ENCODE measurements around the gene NCAPG2.
"Not testable (repeated sequence)": the region's sequence is repeated elsewhere in the genome, so short reads cannot be mapped to it uniquely, and the experiment has no call there.

Gene NCAPG2

DNA sequence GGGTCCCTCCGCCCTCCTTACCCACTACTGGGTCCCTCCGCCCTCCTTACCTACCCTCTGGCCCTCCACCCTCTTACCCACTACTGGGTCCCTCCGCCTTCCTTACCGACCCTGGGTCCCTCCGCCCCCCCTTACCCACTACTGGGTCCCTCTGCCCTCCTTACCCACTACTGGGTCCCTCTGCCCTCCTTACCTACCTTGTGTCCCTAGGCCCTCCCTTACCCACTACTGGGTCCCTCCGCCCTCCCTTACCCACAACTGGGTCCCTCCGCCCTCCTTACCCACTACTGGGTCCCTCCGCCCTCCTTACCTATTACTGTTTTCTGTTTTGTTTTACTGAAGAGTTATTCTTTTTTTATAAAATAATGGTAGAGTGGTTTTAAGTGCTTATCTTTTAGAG is 36.5 kb downstream of the NCAPG2 start:
- not testable (repeated sequence) for DNase-seq (ENCODE audit: low read depth in 2 of 2)

GRCh38 chr7:158666966-158667678 is 37.5 kb downstream of the NCAPG2 start:
- not testable (repeated sequence) for DNase-seq (ENCODE audit: low read depth in 2 of 2)

GRCh38 chr7:158666401-158666800 is 38.2 kb downstream of the NCAPG2 start:
- no peak for DNase-seq (ENCODE audit: low read depth in 2 of 2)

DNA sequence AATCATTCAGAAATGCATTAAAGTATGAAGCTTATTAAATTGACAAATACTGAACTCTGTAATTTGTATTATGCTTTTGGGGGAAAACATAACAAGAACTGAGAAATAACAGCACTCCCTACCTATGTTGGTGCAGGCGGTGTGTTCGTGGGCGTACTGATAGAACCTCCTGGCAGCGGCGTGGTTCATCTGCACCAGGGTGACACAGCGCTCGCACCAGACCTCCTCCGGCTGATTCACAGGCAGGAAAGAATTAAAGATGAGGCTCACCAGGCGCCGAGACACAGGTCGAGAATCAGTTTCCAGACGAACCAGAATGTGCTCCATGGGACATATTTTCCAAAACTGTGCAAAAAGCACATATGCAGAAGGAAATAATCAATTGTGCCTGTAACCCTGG is 40.2 kb downstream of the NCAPG2 start:
- no peak for DNase-seq (ENCODE audit: low read depth in 2 of 2)

GRCh38 chr7:158663428-158663741 is 41.2 kb downstream of the NCAPG2 start:
- DNase-seq (ENCODE audit: low read depth in 2 of 2): no peak

- DNase-seq (ENCODE audit: low read depth in 2 of 2): no peak
These were observed 41.8 kb downstream of the NCAPG2 start for GRCh38 chr7:158662610-158663427.

- no peak for DNase-seq (ENCODE audit: low read depth in 2 of 2)
These were observed 46.1 kb downstream of the NCAPG2 start for GRCh38 chr7:158658475-158658874.

DNA sequence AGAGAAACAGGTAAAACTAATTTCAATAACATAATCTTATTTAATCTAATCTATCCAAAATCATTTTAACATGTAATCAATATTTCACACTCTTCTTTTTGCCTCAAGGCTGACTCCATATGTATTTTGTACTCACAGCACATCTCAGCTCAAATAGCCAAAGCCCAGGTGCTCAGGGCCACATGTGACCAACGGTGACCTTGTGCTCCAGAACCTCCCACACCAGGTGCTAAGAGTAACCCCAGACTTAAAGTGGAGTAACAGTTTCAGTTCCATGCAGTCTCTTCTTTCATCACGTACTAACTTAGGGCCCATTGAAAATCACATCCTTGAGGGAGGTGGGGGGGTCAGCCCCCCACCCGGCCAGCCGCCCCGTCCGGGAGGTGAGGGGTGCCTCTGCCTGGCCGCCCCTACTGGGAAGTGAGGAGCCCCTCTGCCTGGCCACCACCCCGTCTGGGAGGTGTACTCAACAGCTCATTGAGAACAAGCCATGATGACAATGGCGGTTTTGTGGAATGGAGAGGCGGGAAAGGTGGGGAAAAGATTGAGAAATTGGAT is 47.3 kb downstream of the NCAPG2 start:
- no peak for DNase-seq (ENCODE audit: low read depth in 2 of 2)

- no peak for DNase-seq (ENCODE audit: low read depth in 2 of 2)
These were observed 48.6 kb downstream of the NCAPG2 start for GRCh38 chr7:158655931-158656441.

- DNase-seq (ENCODE audit: low read depth in 2 of 2): no peak
These were observed 49.1 kb downstream of the NCAPG2 start for GRCh38 chr7:158655507-158655906.

- DNase-seq (ENCODE audit: low read depth in 2 of 2): peak; percentile 24 to 27
These were observed 52.5 kb downstream of the NCAPG2 start for GRCh38 chr7:158651968-158652565.

- DNase-seq (ENCODE audit: low read depth in 2 of 2): peak; percentile 25 to 26
These were observed 53.8 kb downstream of the NCAPG2 start for GRCh38 chr7:158650821-158651225.

DNA sequence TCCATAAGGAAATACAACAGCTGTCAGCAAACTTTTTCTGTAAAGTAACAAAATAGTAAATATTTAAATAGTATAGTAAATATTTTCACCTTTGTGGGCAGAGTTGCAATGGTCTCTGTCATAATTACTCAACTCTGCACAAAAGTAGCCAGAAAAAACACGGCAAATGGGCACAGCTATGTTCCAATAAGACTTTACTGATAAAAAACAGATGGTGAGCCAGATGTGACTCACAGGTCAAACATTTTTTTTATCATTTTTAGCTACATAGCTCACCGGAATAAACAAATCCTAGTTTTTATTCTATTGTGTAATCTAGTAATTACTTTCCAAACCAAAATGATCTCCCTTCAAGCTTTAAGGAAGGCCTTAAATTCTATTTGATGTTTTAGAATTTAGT is 55.3 kb downstream of the NCAPG2 start:
- DNase-seq (ENCODE audit: low read depth in 2 of 2): peak; percentile 88 to 89

DNA sequence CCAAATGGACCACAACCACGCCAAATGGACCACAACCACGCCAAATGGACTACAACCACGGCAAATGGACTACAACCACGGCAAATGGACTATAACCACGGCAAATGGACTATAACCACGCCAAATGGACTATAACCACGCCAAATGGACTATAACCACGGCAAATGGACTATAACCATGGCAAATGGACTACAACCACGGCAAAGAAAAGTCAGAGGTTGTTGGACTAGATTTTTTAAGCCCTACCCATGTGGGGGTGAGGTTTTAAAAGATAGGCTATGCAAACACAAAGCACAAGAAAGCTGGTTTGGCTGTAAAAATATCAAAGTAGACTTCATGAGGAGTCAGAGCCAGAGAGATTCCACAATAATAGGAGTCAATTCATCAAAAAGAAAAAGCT is 55.8 kb downstream of the NCAPG2 start:
- DNase-seq (ENCODE audit: low read depth in 2 of 2): no peak

GRCh38 chr7:158648168-158648567 is 56.4 kb downstream of the NCAPG2 start:
- DNase-seq (ENCODE audit: low read depth in 2 of 2): no peak

GRCh38 chr7:158647475-158647792 is 57.2 kb downstream of the NCAPG2 start:
- no peak for DNase-seq (ENCODE audit: low read depth in 2 of 2)

- DNase-seq (ENCODE audit: low read depth in 2 of 2): no peak
These were observed 57.7 kb downstream of the NCAPG2 start for GRCh38 chr7:158646766-158647474.

- DNase-seq (ENCODE audit: low read depth in 2 of 2): peak in 1 of 2 experiments; percentile 21
These were observed 58.8 kb downstream of the NCAPG2 start for GRCh38 chr7:158645842-158646241.

GRCh38 chr7:158642149-158642548 is 62.5 kb downstream of the NCAPG2 start:
- no peak for DNase-seq (ENCODE audit: low read depth in 2 of 2)

- no peak for DNase-seq (ENCODE audit: low read depth in 2 of 2)
These were observed 66.6 kb downstream of the NCAPG2 start for GRCh38 chr7:158638001-158638400.

DNA sequence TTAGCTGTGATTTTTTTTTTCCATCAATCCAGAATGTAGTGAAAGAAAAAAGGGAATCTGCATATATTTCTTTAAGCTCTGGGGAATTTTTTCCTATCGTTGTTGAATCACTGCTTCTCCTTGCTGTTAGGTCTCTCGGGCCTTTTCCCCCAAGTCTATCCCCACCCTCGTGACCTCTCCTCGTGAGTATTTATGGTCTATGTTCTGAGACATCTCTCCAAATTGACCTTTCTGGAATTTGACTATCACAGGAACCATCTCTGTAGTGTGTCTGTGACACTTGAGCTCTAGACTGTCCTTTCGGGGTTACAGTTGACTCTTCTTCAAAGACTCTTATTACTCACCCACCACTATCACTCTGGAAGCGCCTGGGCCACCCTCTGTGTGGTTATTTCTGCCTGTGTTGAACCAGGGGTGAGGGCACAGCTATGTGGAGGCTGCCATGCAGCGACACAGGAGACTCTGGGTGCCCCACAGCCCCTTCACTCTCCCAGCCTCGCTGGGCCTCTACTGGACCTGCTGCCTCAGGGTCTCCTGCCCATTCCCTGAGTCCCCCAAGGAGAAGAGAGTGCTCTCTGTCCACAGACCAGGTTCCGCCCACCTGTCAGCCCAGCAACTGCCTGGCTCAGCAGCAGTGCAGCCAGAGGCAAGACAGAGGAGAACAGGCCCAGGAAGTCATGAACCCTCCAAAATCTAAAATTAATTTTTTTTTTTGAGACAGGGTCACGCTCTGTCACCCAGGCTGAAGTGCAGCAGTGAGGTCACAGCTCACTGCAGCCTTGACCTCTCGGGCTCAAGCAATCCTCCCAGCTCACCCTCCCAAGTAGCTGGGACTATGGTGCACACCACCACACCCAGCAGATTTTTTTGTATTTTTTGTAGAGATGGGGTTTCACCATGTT is 71.3 kb downstream of the NCAPG2 start:
- no peak for DNase-seq (ENCODE audit: low read depth in 2 of 2)
